ENCODE results near the gene TCEAL1. TPM values are rescaled to one million over a fixed set of nuclear protein-coding genes. Genes with fewer than 3 reads are reported as not detected.

Gene TCEAL1
- total RNA-seq, 2 experiments from 2014 or later: 4.7 to 5.2 TPM

- Mint-ChIP-seq H3K36me3 (ENCODE audit: low read depth) (no peaks in the 10 kb centered on the region), H3K4me3 (no peak overlapping the region)
- no peak for ATAC-seq
These were observed 41.0 kb downstream of the TCEAL1 start for GRCh38 chrX:103669745-103670144.

GRCh38 chrX:103674531-103675454 lies 46.0 kb downstream of the TCEAL1 start:
- no peak overlapping the region for H3K4me3 Mint-ChIP-seq
- POLR2A ChIA-PET: no interaction called here
- CTCF ChIA-PET: no interaction called here
- no peaks in the 10 kb centered on the region for H3K4me1 Mint-ChIP-seq (ENCODE audit: low read depth)
- no peak for ATAC-seq
- H3K27ac Mint-ChIP-seq: no peak overlapping the region
- no peaks in the 10 kb centered on the region for H3K9me3 Mint-ChIP-seq (ENCODE audit: insufficient read depth)
- no peaks in the 10 kb centered on the region for H3K27me3 Mint-ChIP-seq (ENCODE audit: low read depth)
- peaks cover 26% of the 10 kb centered on the region for H3K36me3 Mint-ChIP-seq (ENCODE audit: low read depth)
- no peak for DNase-seq

More at GRCh38 chrX:103669745-103670144, 41.0 kb downstream of the TCEAL1 start:
- Mint-ChIP-seq H3K4me1 (ENCODE audit: low read depth) (no peaks in the 10 kb centered on the region), H3K9me3 (ENCODE audit: insufficient read depth) (no peaks in the 10 kb centered on the region), H3K27me3 (ENCODE audit: low read depth) (peaks cover 1% of the 10 kb centered on the region), H3K27ac (no peak overlapping the region)
- CTCF ChIA-PET: no interaction called here
- DNase-seq: no peak
- POLR2A ChIA-PET: no interaction called here

DNA sequence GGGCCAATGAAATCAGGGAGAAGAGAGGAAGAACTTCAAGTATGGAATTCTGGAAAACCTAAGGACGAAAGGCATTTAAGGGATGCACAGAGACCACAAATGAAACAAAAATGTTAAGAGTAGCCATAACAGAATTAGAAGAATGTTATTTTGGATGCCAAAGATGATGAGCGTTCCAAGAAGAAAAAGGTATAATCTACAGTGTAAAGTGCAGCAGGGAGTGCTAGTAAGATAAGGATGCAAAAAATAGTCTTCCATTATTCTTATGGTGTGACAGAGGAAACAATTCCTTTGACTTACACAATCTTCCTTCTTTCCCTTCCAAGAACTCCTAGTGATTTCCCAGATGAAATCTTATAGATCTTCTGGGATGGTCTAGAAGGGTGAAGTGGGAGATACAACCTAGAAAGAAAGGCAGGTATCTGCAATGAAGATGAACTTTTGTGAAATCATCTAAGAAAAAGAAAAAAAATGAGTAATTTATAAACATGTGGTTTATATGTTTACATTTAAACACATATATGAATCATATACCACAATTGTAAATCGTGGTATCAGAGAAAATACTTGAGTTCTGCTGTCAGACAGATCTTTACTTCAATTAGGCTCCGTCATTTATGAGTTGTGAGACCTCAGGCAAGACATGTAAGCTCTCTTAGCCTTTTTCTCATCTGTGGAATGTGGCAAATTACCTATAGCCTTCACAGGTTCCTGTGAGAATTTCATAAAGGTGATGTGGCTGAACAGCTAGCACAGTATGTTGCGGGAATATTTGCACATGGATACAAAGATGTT lies 49.6 kb downstream of the TCEAL1 start:
- ATAC-seq: no peak
- no peak overlapping the region for H3K27ac Mint-ChIP-seq
- H3K36me3 Mint-ChIP-seq (ENCODE audit: low read depth): peaks cover 34% of the 10 kb centered on the region
- no peaks in the 10 kb centered on the region for H3K9me3 Mint-ChIP-seq (ENCODE audit: insufficient read depth)
- no peak overlapping the region for H3K4me3 Mint-ChIP-seq
- no peak for DNase-seq
- ChIA-PET POLR2A (no interaction called here), CTCF (no interaction called here)
- no peaks in the 10 kb centered on the region for H3K27me3 Mint-ChIP-seq (ENCODE audit: low read depth)
- H3K4me1 Mint-ChIP-seq (ENCODE audit: low read depth): no peaks in the 10 kb centered on the region

Other genes with a start within 250 kb of the TCEAL1 start
- not detected for gene RAB40A, start 109.5 kb upstream of the TCEAL1 start, total RNA-seq
- gene TCEAL4, start 43.5 kb upstream of the TCEAL1 start, total RNA-seq: 1 to 10 TPM; 4.0 TPM
- 1 to 10 TPM; 2.4 to 2.7 TPM for gene TCEAL3, start 21.0 kb upstream of the TCEAL1 start, total RNA-seq
- 100 to 1,000 TPM; 127 to 133 TPM for gene MORF4L2, start 57.7 kb downstream of the TCEAL1 start, total RNA-seq
- gene TMEM31, start 81.9 kb downstream of the TCEAL1 start, total RNA-seq: not detected
- gene PLP1, start 147.9 kb downstream of the TCEAL1 start, total RNA-seq: not detected
- under 1 TPM; 0.29 to 0.31 TPM for gene RAB9B, start 203.3 kb downstream of the TCEAL1 start, total RNA-seq

Data from activated CD8-positive, alpha-beta T cell treated with anti-CD3 and anti-CD28 coated beads, Interleukin-2, amount 10 ng/mL, durations not matched to agents 7 days and 5 days (primary cell).